ENCODE results near the gene SNTG2. TPM values are rescaled to one million over a fixed set of nuclear protein-coding genes. Genes with fewer than 3 reads are reported as not detected.

SNTG2 gene
- total RNA-seq (1 to 10 TPM; 1.9 to 4.2 TPM), polyA plus RNA-seq (ENCODE audit: insufficient read length in 2 of 2) (1 to 10 TPM; 1.5 to 2.0 TPM)
- long read RNA-seq, donor 1, result 0 reads
- long read RNA-seq, donor 2, result 0 reads
- long read RNA-seq, donor 3, result 0 reads
- long read RNA-seq, donor 4, result 0 reads

- Histone ChIP-seq H3K4me1 (ENCODE audit: control insufficient read depth, insufficient read depth, low read length) (peaks cover 19% of the 10 kb centered on the region), H3K4me3 (ENCODE audit: low read depth, low read length) (peak within 1 kb of the TSS; percentile 33), H3K27ac (ENCODE audit: low read depth, low read length) (no peak within 1 kb of the TSS), H3K27me3 (ENCODE audit: control insufficient read depth, insufficient read depth, low read length) (peaks cover 55% of the 10 kb centered on the region), H3K36me3 (ENCODE audit: control insufficient read depth, insufficient read depth, low read length) (no peaks in the 10 kb centered on the region), H3K9me3 (ENCODE audit: control insufficient read depth, insufficient read depth, low read length) (no peaks in the 10 kb centered on the region)
- peak in 2 of 6 donors; percentile 53 to 78 for DNase-seq (ENCODE audit: low read depth in 4 of 6, low spot score in 6 of 6)
- WGBS (ENCODE audit: insufficient coverage), result under 1% methylated on average over 98 of the region's 100 CpGs
Observed at GRCh38 chr2:950080-950966, at the start of gene SNTG2. Gene SNTG2 (plus strand): TSS chr2:950849. CDS start chr2:950997, 148 bp downstream.

- Histone ChIP-seq H3K27ac (ENCODE audit: low read depth, low read length) (no peak overlapping the region), H3K27me3 (ENCODE audit: control insufficient read depth, insufficient read depth, low read length) (no peaks in the 10 kb centered on the region), H3K36me3 (ENCODE audit: control insufficient read depth, insufficient read depth, low read length) (no peaks in the 10 kb centered on the region), H3K9me3 (ENCODE audit: control insufficient read depth, insufficient read depth, low read length) (no peaks in the 10 kb centered on the region), H3K4me3 (ENCODE audit: low read depth, low read length) (no peak overlapping the region), H3K4me1 (ENCODE audit: control insufficient read depth, insufficient read depth, low read length) (peaks cover 6% of the 10 kb centered on the region)
- WGBS (ENCODE audit: insufficient coverage), result 58% methylated on average over 1 of the region's 1 CpG
- DNase-seq (ENCODE audit: low read depth in 4 of 6, low spot score in 6 of 6), result no peak
Observed at GRCh38 chr2:902584-902983, 48.1 kb upstream of the SNTG2 start.

- H3K36me3 ChIP-seq (ENCODE audit: control insufficient read depth, insufficient read depth, low read length), result no peaks in the 10 kb centered on the region
- no peak overlapping the region for H3K4me3 ChIP-seq (ENCODE audit: low read depth, low read length)
- peak in 1 of 6 donors; percentile 27 for DNase-seq (ENCODE audit: low read depth in 4 of 6, low spot score in 6 of 6)
- no peak overlapping the region for H3K27ac ChIP-seq (ENCODE audit: low read depth, low read length)
- WGBS (ENCODE audit: insufficient coverage), result 36% methylated on average over 5 of the region's 8 CpGs
- H3K4me1 ChIP-seq (ENCODE audit: control insufficient read depth, insufficient read depth, low read length), result peaks cover 6% of the 10 kb centered on the region
- H3K9me3 ChIP-seq (ENCODE audit: control insufficient read depth, insufficient read depth, low read length), result no peaks in the 10 kb centered on the region
- no peaks in the 10 kb centered on the region for H3K27me3 ChIP-seq (ENCODE audit: control insufficient read depth, insufficient read depth, low read length)
Observed at GRCh38 chr2:903223-903900, 47.3 kb upstream of the SNTG2 start.

GRCh38 chr2:904246-905024, 46.2 kb upstream of the SNTG2 start:
- WGBS (ENCODE audit: insufficient coverage), result 51% methylated on average over 11 of the region's 12 CpGs
- Histone ChIP-seq H3K36me3 (ENCODE audit: control insufficient read depth, insufficient read depth, low read length) (no peaks in the 10 kb centered on the region), H3K9me3 (ENCODE audit: control insufficient read depth, insufficient read depth, low read length) (no peaks in the 10 kb centered on the region), H3K4me1 (ENCODE audit: control insufficient read depth, insufficient read depth, low read length) (peaks cover 6% of the 10 kb centered on the region), H3K27ac (ENCODE audit: low read depth, low read length) (no peak overlapping the region), H3K27me3 (ENCODE audit: control insufficient read depth, insufficient read depth, low read length) (no peaks in the 10 kb centered on the region), H3K4me3 (ENCODE audit: low read depth, low read length) (no peak overlapping the region)
- peak in 2 of 6 donors; percentile 50 to 59 for DNase-seq (ENCODE audit: low read depth in 4 of 6, low spot score in 6 of 6)

GRCh38 chr2:905091-905832, 45.4 kb upstream of the SNTG2 start:
- WGBS (ENCODE audit: insufficient coverage), result 93% methylated on average over 12 of the region's 12 CpGs
- Histone ChIP-seq H3K4me3 (ENCODE audit: low read depth, low read length) (no peak overlapping the region), H3K36me3 (ENCODE audit: control insufficient read depth, insufficient read depth, low read length) (no peaks in the 10 kb centered on the region), H3K27ac (ENCODE audit: low read depth, low read length) (no peak overlapping the region), H3K27me3 (ENCODE audit: control insufficient read depth, insufficient read depth, low read length) (no peaks in the 10 kb centered on the region), H3K4me1 (ENCODE audit: control insufficient read depth, insufficient read depth, low read length) (peaks cover 6% of the 10 kb centered on the region), H3K9me3 (ENCODE audit: control insufficient read depth, insufficient read depth, low read length) (no peaks in the 10 kb centered on the region)
- no peak for DNase-seq (ENCODE audit: low read depth in 4 of 6, low spot score in 6 of 6)

GRCh38 chr2:905833-906140, 44.9 kb upstream of the SNTG2 start:
- Histone ChIP-seq H3K4me1 (ENCODE audit: control insufficient read depth, insufficient read depth, low read length) (peaks cover 6% of the 10 kb centered on the region), H3K27ac (ENCODE audit: low read depth, low read length) (no peak overlapping the region), H3K36me3 (ENCODE audit: control insufficient read depth, insufficient read depth, low read length) (no peaks in the 10 kb centered on the region), H3K4me3 (ENCODE audit: low read depth, low read length) (no peak overlapping the region), H3K27me3 (ENCODE audit: control insufficient read depth, insufficient read depth, low read length) (no peaks in the 10 kb centered on the region), H3K9me3 (ENCODE audit: control insufficient read depth, insufficient read depth, low read length) (no peaks in the 10 kb centered on the region)
- DNase-seq (ENCODE audit: low read depth in 4 of 6, low spot score in 6 of 6), result no peak
- WGBS (ENCODE audit: insufficient coverage), result 96% methylated on average over 4 of the region's 5 CpGs

GRCh38 chr2:907706-908105, 42.9 kb upstream of the SNTG2 start:
- Histone ChIP-seq H3K36me3 (ENCODE audit: control insufficient read depth, insufficient read depth, low read length) (no peaks in the 10 kb centered on the region), H3K4me1 (ENCODE audit: control insufficient read depth, insufficient read depth, low read length) (peaks cover 6% of the 10 kb centered on the region), H3K27me3 (ENCODE audit: control insufficient read depth, insufficient read depth, low read length) (no peaks in the 10 kb centered on the region), H3K9me3 (ENCODE audit: control insufficient read depth, insufficient read depth, low read length) (no peaks in the 10 kb centered on the region), H3K4me3 (ENCODE audit: low read depth, low read length) (no peak overlapping the region), H3K27ac (ENCODE audit: low read depth, low read length) (no peak overlapping the region)
- 72% methylated on average over 7 of the region's 7 CpGs for WGBS (ENCODE audit: insufficient coverage)
- DNase-seq (ENCODE audit: low read depth in 4 of 6, low spot score in 6 of 6), result no peak

GRCh38 chr2:908568-908967, 42.1 kb upstream of the SNTG2 start:
- H3K27me3 ChIP-seq (ENCODE audit: control insufficient read depth, insufficient read depth, low read length), result no peaks in the 10 kb centered on the region
- no peak overlapping the region for H3K4me3 ChIP-seq (ENCODE audit: low read depth, low read length)
- DNase-seq (ENCODE audit: low read depth in 4 of 6, low spot score in 6 of 6), result no peak
- H3K9me3 ChIP-seq (ENCODE audit: control insufficient read depth, insufficient read depth, low read length), result no peaks in the 10 kb centered on the region
- WGBS (ENCODE audit: insufficient coverage), result 88% methylated on average over 4 of the region's 4 CpGs
- H3K36me3 ChIP-seq (ENCODE audit: control insufficient read depth, insufficient read depth, low read length), result no peaks in the 10 kb centered on the region
- peaks cover 6% of the 10 kb centered on the region for H3K4me1 ChIP-seq (ENCODE audit: control insufficient read depth, insufficient read depth, low read length)
- H3K27ac ChIP-seq (ENCODE audit: low read depth, low read length), result no peak overlapping the region

All from spinal cord (tissue), 10 donors.